Measurements from ENCODE around the gene PIP4P1.

Gene PIP4P1

GRCh38 chr14:20486684-20487395 lies 25.6 kb upstream of the PIP4P1 start:
- no peak overlapping the region for H3K4me3 ChIP-seq (ENCODE audit: low read depth, low read length)
- TF ChIP-seq, protein P1, sequence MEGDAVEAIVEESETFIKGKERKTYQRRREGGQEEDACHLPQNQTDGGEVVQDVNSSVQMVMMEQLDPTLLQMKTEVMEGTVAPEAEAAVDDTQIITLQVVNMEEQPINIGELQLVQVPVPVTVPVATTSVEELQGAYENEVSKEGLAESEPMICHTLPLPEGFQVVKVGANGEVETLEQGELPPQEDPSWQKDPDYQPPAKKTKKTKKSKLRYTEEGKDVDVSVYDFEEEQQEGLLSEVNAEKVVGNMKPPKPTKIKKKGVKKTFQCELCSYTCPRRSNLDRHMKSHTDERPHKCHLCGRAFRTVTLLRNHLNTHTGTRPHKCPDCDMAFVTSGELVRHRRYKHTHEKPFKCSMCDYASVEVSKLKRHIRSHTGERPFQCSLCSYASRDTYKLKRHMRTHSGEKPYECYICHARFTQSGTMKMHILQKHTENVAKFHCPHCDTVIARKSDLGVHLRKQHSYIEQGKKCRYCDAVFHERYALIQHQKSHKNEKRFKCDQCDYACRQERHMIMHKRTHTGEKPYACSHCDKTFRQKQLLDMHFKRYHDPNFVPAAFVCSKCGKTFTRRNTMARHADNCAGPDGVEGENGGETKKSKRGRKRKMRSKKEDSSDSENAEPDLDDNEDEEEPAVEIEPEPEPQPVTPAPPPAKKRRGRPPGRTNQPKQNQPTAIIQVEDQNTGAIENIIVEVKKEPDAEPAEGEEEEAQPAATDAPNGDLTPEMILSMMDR (IDR thresholded peaks at IDR 0.05; ENCODE audit: low read depth, low read length) = no peak

- TF ChIP-seq, protein P1 (IDR thresholded peaks at IDR 0.05; ENCODE audit: low read depth, low read length) = no peak
- H3K4me3 ChIP-seq (ENCODE audit: low read depth, low read length) = no peak overlapping the region
Measured at GRCh38 chr14:20485900-20486299, 24.7 kb upstream of the PIP4P1 start.

DNA sequence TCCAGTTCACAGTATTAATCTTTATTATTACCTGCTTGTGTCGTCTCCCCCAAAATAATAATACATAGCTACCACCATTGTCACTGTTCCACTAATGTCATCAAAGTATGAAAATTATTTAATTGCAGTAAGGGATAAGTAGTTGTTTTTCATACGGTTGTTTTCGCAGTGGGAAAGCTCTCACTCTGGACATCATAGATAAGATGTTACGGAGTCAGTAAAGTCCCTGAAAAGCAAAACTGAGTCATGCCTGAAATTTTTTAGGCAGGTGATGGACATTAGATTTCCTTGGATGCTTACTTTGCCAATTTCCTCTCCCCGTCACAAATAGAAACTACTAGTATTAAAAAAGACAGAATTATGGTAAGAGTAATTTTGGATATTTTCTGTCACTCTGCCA lies 21.1 kb upstream of the PIP4P1 start:
- TF ChIP-seq, protein P1 (IDR thresholded peaks at IDR 0.05; ENCODE audit: low read depth, low read length) = no peak
- no peak overlapping the region for H3K4me3 ChIP-seq (ENCODE audit: low read depth, low read length)

GRCh38 chr14:20478894-20479293 lies 17.7 kb upstream of the PIP4P1 start:
- TF ChIP-seq, protein P1 (IDR thresholded peaks at IDR 0.05; ENCODE audit: low read depth, low read length) = no peak
- H3K4me3 ChIP-seq (ENCODE audit: low read depth, low read length) = no peak overlapping the region

- TF ChIP-seq, protein P1 (IDR thresholded peaks at IDR 0.05; ENCODE audit: low read depth, low read length) = no peak
- no peak overlapping the region for H3K4me3 ChIP-seq (ENCODE audit: low read depth, low read length)
Measured at GRCh38 chr14:20477211-20477876, 16.1 kb upstream of the PIP4P1 start.

GRCh38 chr14:20476776-20477175 lies 15.5 kb upstream of the PIP4P1 start:
- H3K4me3 ChIP-seq (ENCODE audit: low read depth, low read length) = no peak overlapping the region
- TF ChIP-seq, protein P1 (IDR thresholded peaks at IDR 0.05; ENCODE audit: low read depth, low read length) = no peak

DNA sequence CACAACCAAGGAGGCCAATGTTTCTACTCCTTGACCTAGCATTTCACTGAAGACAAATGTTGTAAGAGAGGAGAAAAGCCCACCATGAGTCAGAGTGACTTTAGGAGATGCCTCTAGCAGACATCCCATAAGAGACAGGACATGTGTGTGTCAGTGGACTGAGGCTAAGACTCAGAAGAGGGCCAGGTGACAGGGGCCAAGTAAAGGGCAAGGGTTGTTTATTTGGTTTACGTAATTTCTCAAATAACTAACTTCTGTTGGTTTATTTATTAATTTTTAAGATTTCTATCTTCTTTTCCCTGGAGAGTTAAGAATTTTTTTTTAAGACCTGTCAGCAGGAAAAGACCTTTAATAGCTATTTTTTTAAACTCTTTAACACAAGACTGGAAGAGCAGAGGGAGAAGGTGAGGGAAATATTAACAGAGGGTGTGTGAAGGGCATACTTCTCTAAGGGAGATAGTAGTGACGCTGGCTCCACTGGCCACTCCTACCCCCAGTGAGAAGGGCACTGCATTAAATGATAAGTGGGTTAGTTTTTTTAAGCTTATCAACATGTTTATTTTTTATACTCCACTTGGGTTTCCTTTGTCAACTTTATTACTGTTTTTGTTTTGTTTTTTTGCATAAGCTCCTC lies 11.4 kb upstream of the PIP4P1 start:
- TF ChIP-seq, protein P1 (IDR thresholded peaks at IDR 0.05; ENCODE audit: low read depth, low read length) = no peak
- no peak overlapping the region for H3K4me3 ChIP-seq (ENCODE audit: low read depth, low read length)
